Endothelial cell (in vitro differentiated cells): Measurements from ENCODE around the gene CHMP1B. TPM values are rescaled to one million over a fixed set of nuclear protein-coding genes. Genes with fewer than 3 reads are reported as not detected.

Source experiments
- DNase-seq: peaks from one replicate; pipeline ENCODE4 v3.0.0; 2021; ENCODE audit warnings: low spot score
- H3K27ac Mint-ChIP-seq: one replicate; pipeline ENCODE4 v1.8.0; 2021; ENCODE audit warnings: mixed read lengths, inconsistent platforms; ENCODE audit not compliant: unreplicated experiment
- H3K27me3 Mint-ChIP-seq: one replicate; pipeline ENCODE4 v1.8.0; 2021; ENCODE audit warnings: mild to moderate bottlenecking, moderate library complexity, mixed read lengths, inconsistent platforms; ENCODE audit not compliant: unreplicated experiment
- H3K36me3 Mint-ChIP-seq: one replicate; pipeline ENCODE4 v1.8.0; 2021; ENCODE audit warnings: mild to moderate bottlenecking, low read depth, mixed read lengths, inconsistent platforms; ENCODE audit not compliant: unreplicated experiment
- H3K4me1 Mint-ChIP-seq: one replicate; pipeline ENCODE4 v1.8.0; 2021; ENCODE audit warnings: mild to moderate bottlenecking, mixed read lengths, inconsistent platforms; ENCODE audit not compliant: unreplicated experiment
- H3K4me3 Mint-ChIP-seq: one replicate; pipeline ENCODE4 v1.8.0; 2021; ENCODE audit warnings: mild to moderate bottlenecking, mixed read lengths, inconsistent platforms; ENCODE audit not compliant: unreplicated experiment
- H3K9me3 Mint-ChIP-seq: one replicate; pipeline ENCODE4 v1.8.0; 2021; ENCODE audit warnings: mixed read lengths, inconsistent platforms; ENCODE audit not compliant: unreplicated experiment
- CTCF ChIP-seq: fragments of 200-600 bp; sonication (generic); IDR thresholded peaks from one replicate; pipeline ENCODE4 v1.5.0; 2021; ENCODE audit warnings: antibody characterized with exemption; ENCODE audit not compliant: unreplicated experiment
- total RNA-seq: library from RNA; stranded (reverse); fragmentation: NEBNext Ultra II Directional; extraction: Animal tissue kit (Norgen Biotek cat#: 25700); gene quantifications from one replicate; pipeline ENCODE4 v1.2.1, GENCODE V29; 2021; ENCODE audit not compliant: unreplicated experiment

CHMP1B gene
- total RNA-seq, 1 donor from 2014 or later, result 38.5 TPM

- Mint-ChIP-seq H3K27ac (no peak overlapping the region), H3K27me3 (peaks cover 4% of the 10 kb centered on the region), H3K4me1 (peaks cover 8% of the 10 kb centered on the region), H3K36me3 (peaks cover 17% of the 10 kb centered on the region), H3K4me3 (no peak overlapping the region), H3K9me3 (no peaks in the 10 kb centered on the region)
- no peak for DNase-seq
- no peak for TF ChIP-seq CTCF
Observed at GRCh38 chr18:11871501-11871900, 20.3 kb downstream of the CHMP1B start.

- Mint-ChIP-seq H3K27me3 (peaks cover 4% of the 10 kb centered on the region), H3K4me3 (no peak overlapping the region), H3K27ac (no peak overlapping the region), H3K9me3 (no peaks in the 10 kb centered on the region), H3K36me3 (peaks cover 17% of the 10 kb centered on the region), H3K4me1 (no peaks in the 10 kb centered on the region)
- peak; percentile 16 for TF ChIP-seq CTCF
- no peak for DNase-seq
Observed at GRCh38 chr18:11872479-11873136, 21.4 kb downstream of the CHMP1B start.

GRCh38 chr18:11873670-11874340 lies 22.6 kb downstream of the CHMP1B start:
- no peak for TF ChIP-seq CTCF
- Mint-ChIP-seq H3K27ac (no peak overlapping the region), H3K27me3 (peaks cover 4% of the 10 kb centered on the region), H3K9me3 (no peaks in the 10 kb centered on the region), H3K4me3 (peak overlapping the region; percentile 56), H3K36me3 (peaks cover 17% of the 10 kb centered on the region), H3K4me1 (no peaks in the 10 kb centered on the region)
- no peak for DNase-seq

DNA sequence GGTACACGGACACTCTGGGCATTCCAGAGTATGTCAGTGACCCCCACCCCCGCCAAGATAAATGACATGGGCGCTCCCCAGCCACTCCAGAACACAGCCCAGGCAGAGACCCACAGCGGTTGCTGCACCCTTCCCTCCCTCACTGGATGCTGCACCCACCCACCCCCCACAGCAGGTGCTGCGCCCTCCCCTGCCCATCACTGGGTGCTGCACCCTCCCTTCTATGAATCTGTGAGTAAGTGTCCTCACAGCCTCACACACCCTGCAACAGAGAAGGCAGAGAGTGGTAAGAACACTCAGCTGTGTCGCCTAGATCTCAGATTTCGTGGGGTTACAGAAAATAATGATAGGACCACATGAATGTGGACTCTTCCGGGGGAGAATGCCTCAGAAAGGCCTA lies 23.5 kb downstream of the CHMP1B start:
- Mint-ChIP-seq H3K9me3 (no peaks in the 10 kb centered on the region), H3K27me3 (peaks cover 4% of the 10 kb centered on the region), H3K36me3 (peaks cover 17% of the 10 kb centered on the region), H3K4me1 (no peaks in the 10 kb centered on the region), H3K4me3 (no peak overlapping the region), H3K27ac (no peak overlapping the region)
- no peak for DNase-seq
- no peak for TF ChIP-seq CTCF

DNA sequence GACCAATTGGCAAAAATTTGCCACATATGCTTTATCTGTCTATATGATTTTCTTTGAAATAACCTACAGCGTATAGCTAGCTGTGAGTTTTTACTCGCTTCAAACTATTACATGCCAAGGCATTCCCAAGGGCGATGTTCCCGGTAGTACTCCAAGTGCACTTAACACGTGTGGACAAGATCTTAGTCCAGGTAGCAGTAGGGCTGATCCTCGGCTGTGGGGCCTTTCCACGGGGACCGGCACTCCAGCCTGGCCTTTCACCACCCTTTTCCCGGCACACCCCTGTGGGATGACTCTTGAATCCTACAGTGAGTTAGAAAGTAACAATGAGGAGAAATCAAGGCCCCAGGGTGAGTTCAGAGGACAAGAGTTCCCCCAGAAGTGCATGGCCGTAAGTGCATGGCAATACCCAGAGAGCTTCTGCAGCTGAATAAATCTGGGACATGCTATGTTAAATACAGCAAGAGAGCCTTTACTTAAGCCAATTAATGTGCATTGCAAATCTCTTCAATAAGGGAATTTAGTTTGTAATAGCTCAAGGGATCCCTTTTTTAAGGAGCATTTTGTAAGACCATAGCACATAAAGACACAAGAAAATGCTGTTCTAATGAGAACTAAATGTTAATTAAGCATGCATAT lies 26.4 kb downstream of the CHMP1B start:
- Mint-ChIP-seq H3K9me3 (no peaks in the 10 kb centered on the region), H3K4me1 (no peaks in the 10 kb centered on the region), H3K27me3 (peaks cover 4% of the 10 kb centered on the region)

More for the DNA sequence above, 26.4 kb downstream of the CHMP1B start:
- peaks cover 26% of the 10 kb centered on the region for H3K36me3 Mint-ChIP-seq
- DNase-seq, result no peak
- H3K4me3 Mint-ChIP-seq, result no peak overlapping the region
- no peak for TF ChIP-seq CTCF
- no peak overlapping the region for H3K27ac Mint-ChIP-seq
